GM19025 (cell line): ENCODE measurements around the gene RAD51D.
"Not testable (repeated sequence)": the region's sequence is repeated elsewhere in the genome, so short reads cannot be mapped to it uniquely, and the experiment has no call there.

Experiments used
- ATAC-seq: cut with Tn5 transposase; IDR thresholded peaks from one replicate; pipeline ENCODE4 v1.9.1; 2021; ENCODE audit warnings: mild to moderate bottlenecking, low read depth, moderate library complexity; ENCODE audit not compliant: unreplicated experiment

The RAD51D gene

DNA sequence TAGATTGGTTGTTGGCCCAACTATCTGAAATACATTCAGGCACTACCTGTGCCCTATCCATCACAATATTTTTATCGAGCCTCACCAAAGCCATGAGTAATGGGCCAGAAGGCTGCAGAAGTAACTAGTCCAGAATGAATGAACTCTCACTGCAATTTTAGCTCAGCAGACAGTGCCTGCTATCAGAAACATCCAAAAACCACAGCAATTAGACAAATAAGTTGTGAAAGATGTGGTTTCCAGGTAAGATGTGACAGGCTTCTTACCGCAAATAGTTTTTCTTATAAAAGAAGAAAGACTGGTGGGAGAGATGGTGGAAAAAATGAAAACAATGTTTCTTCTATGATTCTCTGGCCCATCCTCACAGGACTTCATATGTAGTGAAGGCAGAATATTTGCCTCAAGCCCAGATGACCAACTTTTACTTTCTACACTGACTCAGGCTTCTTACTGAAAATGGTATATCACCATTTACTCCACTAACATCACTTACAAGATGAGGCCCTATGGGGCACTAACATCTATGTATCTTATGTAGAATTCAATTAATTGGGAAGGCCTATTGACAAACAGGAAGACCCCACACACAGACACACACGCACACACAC lies 46.4 kb downstream of the RAD51D start:
- no peak for ATAC-seq

DNA sequence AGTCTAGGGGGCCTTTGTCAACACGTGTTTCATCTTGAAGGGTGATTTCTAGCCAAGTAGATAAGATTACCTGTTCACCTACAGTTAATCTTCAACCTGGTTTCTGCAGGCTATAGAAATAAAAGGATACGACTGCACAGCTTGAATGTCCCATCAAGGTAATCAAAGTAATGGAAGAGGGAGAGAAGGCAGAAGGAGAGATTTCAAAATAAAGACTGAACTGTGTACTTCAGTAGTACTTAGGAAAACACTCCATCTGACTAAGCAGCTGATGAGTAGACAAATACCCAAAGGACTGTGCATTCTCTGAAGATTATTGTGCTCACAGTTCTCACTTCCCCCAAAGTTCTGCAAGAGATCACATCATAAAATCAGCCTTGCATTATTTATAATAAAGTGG lies 50.3 kb downstream of the RAD51D start:
- no peak for ATAC-seq

DNA sequence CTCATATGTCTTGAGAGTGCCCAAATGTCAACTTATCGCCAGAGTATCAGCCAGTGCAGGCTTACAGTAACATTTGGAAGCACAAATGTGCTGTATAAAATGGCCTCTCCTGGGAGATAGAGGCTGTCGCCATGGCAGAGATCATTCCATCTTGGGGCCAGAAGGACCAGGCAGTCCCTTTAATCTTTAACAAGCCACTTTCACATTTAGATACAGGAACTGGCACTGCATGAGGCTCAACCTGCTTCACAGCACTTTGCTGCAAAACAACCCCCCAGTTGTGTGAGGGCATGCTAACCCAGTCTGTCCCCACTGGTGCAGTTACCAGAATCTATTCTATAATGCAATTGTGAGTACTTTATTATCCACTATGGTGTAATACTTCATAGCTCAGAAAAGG lies 51.4 kb downstream of the RAD51D start:
- no peak for ATAC-seq

DNA sequence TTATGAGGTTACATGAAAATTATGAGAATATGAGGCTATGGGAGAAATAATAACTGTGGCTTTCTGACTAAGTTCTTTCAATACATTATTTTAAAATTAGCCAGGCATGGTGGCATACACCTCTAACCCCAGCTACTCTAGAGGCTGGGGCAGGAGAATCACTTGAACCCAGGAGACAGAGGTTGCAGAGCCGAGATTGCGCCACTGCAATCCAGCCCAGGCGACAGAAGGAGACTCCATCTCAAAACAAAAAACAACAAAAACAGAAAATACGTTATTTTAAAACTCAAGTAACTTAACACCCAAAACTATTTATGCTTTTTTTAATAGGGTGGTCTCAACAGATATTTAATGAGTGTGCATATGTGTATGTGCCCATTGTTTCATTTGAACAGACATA lies 53.8 kb downstream of the RAD51D start:
- ATAC-seq = no peak

DNA sequence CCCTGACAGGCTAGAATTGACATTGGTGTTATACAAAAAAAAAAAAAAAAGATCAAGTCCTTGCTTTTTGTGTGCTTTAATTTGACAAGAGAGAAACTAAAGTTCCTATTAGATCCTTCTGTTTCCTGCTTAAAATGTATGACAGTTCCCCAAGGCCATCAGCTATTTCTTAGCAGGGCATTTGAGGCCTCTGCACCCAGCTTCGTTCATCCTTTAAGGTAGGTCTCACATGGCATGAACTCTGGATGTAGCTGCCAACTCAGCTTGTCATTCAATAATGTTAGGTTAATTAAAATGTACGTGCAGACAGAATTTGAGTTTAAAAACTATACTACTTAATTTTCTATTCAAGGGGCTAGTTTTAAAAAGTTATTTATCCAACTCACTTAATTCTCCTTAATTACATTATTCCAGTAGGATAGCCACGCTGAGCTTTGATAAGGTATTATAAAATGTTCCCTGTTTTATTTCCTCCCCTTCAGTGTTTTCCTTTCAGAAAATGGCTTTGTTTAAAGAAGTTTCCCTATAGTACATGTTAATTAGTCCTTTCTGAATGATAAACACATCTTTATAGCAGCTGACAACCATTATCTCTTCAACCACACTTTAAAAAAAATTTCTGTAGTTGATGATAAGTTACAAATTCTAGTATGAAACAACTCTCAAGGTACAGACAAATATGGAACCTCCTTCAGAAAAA lies 55.0 kb downstream of the RAD51D start:
- ATAC-seq = no peak

DNA sequence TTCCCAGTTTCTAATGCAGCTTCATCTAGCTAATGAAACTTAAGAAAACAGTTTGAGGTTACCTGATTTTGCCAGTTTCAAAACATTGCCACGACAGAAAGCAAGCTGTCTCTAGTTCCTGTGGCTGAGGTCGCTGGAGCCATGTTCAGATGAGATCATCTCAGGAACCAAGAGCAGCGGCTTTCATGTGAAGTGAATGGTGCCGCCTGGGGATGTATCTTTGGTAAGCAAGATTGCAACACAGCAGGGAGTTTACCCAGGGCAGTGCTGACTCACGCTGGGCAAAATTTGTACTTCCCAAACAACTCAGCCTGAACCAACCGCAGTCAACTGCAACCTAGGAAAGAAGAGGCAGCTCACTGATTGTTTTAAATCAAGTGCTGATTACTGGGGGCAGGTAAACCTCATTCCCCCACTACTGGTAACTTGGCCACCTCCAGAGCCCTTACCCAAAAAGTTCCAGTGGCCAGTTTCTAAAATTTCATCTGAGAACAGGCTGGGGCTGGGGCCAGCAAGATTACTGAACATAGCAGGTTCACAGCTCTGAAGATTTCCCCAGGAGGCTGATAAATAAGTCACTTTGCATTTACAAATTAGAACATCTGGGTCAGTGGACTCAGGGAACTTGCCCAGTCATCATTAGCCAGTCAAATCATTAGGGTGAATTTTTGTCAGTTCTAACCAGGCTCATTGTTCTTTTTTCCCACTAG lies 56.0 kb downstream of the RAD51D start, which contains the start of gene RFFL:
RFFL (minus strand) TSS at position 194 of the 710 bp plus-strand sequence. CDS start 37,154 bp downstream, outside the sequence.
- peak; percentile 86 for ATAC-seq

DNA sequence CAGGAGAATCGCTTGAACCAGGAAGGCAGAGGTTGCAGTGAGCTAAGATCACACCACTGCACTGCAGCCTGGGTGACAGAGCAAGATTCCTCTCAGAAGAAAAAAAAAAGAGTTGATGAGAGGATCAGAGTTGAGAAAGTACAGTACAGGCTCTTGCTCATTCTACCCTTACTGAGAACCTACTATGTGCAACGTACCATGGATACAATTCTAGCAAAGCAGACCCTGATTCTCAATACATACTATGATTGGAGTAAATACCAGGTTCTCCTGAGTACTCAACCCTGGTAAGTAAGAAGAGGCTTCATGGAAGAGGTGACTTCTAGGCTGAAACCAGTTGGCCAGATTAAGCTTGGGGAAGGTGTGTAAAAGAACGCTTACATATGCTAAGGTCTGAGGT lies 57.4 kb downstream of the RAD51D start:
- ATAC-seq = no peak

DNA sequence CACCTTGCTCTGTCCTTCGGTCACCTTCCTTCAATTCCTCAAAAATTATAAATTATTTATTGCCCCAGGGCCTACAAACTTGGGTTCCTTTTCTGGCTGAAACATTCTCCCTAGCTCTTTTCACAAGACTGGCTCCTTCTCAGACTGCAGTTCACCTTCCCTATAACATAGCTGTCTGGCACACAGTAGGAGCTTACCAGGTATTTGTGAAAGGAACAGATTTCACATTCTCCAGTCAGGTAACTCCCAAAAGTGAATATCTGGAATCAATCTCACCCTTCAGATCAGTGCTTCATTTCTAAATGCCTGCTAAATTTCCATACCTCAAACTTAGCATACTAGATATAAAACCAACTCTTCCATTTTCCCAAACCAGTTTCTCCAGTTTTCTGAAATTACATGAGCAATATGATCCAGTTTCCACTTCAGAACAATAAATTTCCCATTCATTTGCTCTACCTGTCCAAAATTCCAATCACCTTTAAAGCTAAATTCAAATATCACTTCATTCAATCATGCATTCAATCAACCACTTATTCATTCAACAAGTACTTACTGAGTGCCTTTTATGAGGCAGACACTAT lies 62.2 kb downstream of the RAD51D start:
- no peak for ATAC-seq

DNA sequence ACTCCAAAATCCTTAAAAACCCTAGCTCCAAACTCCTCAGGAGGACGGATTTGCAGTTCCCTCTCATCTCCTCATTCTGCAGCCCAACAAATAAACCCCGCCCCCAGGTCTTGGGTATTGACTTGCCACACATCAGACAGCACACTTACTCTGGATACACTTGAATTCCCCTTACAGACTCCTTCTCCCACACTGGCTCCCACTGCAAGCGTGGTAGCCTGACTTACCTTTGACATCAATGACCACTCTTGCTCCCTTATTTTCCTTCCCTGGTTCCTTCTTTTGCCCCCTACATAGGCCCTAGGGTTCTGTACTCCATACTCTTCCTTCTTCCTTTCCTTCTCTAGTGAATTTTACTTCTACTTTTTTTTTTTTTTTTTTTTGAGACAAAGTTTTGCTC lies 63.6 kb downstream of the RAD51D start:
- no peak for ATAC-seq

DNA sequence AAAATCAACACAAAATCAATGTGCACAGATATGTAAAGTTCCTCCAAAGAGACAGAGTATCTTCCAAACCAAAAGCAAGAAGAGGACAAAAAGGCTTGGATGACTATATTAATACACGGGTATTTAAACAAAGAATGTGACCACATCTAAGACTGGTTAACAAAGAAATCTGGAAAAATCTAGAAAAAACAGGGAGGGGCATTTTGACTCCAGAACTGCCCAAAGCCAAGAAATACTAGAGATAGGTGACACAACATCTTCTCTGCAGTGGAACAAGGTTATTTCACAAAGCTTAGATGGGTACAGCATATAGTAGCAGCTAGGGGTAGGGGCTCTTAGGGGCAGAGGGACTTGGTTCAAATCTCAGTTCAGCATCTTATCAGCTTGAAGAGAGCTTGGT lies 66.5 kb downstream of the RAD51D start:
- no peak for ATAC-seq

DNA sequence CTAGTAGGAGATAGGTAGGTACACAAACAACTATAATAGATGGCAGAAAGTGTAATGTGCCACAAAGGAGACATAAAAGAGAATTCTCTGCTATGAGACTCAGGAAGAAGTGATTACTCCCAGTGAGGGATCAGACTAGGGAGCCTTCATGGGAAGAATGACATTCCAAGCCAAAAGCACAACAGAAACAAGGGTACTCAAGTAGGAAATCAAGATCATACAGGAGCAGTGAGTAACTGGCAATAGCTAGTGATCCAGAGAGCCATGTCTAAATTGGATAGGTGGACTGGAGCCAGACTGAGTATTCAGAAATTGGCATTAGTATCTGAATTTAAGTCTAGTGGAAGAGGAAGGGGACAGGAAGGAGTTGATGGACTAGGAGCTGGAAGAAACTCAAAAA lies 66.9 kb downstream of the RAD51D start:
- ATAC-seq = no peak

DNA sequence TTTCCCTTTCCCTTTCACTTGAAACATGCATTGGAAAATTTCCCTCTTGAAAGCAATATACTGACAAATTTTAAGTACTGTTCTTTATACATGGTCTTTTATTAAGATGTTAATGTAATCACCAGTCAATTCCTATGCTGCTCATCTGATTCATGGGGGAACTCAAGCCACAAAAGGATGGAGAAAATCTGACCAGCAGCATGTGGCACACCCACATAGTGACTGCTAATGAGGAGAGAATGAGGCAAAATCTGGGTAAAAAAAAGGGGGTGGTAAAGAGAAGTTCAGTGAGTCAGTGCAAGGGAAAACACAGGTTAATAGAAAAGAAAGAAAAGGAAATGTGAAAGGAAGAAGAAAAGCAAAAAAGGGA lies 67.4 kb downstream of the RAD51D start:
- ATAC-seq = no peak

DNA sequence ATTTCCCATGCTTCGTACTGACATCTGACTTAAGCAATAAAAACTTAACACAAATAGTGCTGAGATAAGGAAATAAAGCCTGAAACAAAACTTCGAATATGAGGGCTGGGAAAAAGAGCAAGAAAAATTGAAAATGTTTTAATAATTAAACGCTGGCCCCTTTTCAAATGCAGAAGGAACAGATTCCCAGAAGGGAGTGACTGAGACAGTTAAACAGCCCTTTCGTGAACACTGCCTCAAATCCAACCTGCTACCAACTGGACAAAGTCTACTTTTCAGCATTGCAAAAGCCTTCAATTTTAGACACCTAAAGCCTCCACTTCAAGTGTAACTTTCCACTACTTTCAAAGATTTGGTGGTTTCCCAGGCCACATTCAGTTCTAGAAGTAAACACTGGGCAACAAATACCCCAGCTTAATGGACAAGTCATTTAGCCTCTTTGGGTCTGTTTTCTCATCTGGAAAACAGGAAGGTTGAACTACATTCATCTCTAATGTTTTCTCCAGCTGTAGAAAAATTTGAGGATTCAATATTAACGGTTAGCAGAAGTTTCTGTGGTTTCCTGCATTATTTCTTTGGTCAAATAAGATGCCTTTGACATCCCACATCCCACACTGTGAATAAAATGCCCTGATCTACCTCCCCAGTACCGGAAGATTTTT lies 68.0 kb downstream of the RAD51D start:
- ATAC-seq = no peak

DNA sequence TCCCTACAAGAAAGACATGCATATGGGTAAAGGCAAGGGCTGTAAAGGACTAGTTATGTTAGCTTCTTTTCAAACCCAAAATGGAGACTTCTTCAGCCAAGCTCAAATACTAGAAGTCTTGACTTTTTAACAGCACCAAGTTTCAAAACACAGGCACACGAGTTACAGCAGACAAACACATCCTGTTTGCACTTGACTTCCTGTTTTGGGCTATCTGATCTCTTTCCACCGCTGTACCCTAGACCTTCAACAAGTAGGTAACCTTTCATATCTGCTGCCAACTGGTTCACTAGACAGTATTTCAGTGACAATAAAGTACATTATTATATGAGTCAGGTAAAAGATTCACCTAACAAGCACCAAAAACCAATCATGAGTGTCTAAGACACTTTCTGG lies 68.5 kb downstream of the RAD51D start:
- ATAC-seq = no peak

DNA sequence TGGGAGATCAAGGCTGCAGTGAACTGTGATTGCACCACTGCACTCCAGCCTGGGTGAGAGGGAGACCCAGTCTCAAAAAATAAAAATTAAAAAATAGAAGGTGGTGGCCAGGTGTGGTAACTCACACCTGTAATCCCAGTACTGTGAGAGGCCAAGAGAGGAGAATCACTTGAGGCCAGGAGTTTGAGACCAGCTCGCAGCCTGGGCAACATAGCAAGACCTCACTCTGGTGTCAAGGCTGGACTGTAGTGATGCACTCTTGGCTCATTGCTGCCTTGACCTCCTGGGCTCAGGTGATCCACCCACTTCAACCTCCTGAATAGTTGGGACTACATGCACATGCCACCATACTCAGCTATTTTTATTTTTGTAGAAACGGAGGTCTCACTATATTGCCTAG lies 69.5 kb downstream of the RAD51D start:
- no peak for ATAC-seq

DNA sequence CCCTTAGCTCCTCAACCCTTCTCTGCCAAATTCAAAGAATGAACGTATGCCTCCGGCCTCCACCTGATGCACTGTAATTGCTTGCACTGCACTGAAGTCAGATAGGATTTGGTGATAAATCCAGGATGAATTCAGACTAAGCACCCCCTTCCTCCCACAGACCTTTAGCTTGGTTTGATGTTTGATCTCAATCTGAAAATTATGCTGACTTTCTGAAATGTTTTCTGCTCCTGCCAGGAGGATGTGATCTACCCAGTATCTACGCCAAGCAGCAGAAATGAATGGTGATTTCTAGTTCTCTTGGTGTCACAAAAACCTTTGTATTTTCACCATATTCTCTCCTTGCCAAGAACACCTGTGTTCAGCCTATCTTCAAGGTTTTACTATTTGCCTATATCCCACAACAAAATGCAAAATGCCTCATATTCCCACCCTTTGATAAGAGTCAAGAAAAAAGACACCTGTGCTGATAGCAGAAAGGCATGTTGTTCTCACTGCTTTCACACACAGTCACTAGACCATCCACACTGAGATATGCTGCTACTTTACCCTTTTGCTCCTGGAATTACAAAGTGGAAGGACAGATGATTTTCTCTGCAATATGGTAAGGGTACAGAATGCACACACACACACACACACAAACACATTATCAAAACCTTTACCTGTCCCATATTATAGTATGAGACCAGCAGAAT lies 70.8 kb downstream of the RAD51D start:
- no peak for ATAC-seq

DNA sequence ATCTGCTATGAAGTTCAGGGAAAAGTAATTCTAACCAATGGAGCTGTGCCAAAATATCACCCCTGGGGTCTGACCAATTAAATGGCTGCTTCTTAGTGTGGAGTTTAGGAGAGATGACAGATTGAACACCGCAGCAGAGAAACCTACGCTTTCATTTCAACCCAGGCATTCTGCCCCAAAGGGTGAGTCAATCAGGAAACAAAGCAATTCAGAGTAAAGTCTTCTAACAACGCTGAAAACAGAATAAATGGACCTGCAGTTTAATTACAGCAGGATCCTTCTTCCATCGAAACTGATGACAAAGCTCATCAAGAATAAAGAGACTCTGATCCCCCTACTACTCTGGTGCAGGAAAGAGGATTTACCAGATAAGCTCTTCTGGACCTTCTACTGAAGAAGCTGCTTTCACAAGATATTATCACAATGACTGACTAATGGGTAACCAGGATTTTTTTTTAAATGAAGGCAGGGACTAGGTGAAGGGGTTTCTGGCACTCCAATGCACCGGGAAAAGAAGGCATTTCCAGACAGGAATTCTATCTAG lies 72.8 kb downstream of the RAD51D start:
- ATAC-seq = no peak

DNA sequence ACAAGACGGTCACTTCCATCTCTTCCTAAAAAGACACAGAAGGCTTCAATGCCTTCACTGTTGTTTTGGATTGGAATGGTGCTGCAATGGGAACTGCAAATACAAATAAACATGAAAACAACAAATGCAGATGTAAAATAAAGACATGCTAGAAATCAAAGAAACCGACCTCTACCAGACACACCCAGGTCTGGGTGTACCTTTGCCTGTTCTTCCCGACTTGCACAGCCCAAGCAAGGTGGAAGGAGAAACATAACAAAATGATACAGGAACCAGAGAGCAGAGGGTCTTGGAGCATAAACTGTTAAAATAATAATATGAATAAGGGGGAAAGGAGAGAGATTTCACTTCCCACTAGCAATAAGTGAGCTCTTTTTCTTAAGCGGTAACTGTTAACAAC lies 73.4 kb downstream of the RAD51D start:
- no peak for ATAC-seq

DNA sequence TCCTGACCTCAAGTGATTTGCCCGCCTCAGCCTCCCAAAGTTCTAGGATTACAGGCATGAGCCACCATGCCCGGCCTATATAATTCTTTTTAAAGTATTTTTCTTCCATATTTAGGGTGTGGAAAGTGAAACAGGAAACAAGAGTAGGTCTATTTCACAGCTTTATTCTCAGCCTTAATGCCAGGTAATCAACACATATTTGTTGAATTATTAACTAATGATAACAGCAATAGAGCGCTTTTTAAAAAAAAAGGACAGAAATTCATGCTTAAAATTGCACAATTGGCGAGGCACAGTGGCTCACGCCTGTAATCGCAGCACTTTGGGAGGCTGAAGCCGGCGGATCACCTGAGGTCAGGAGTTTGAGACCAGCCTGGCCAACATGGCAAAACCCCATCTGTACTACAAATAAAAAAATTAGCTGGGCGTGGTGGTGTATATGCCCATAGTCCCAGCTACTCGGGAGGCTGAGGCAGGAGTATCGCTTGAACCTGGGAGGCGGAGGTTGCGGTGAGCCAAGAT lies 74.1 kb downstream of the RAD51D start:
- ATAC-seq = not testable (repeated sequence)

DNA sequence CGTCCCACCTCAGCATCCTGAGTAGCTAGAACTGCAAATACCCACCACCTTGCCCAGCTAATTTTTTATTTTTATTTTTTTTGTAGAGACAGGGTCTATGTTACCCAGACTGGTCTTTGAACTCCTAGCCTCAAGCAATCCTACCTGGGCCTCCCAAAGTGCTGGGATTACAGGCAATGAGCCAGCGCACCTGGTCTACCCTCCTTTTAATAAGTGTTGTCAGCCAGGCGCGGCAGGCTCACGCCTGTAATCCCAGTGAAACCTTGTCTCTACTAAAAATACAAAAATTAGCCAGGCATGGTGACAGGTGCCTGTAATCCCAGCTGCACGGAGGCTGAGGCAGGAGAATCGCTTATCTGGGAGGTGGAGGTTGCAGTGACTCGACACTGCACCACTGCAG lies 75.5 kb downstream of the RAD51D start:
- ATAC-seq = no peak
